Stomach (tissue), 9 donors: Measurements from ENCODE around the gene CDK1. TPM values are rescaled to one million over a fixed set of nuclear protein-coding genes. Genes with fewer than 3 reads are reported as not detected.

Experiments used
- DNase-seq, 2 donors: peaks; one replicate each; pipeline versions ENCODE4 v3.0.0 to v3.0.0-alpha.2; 2013 to 2019
- H3K27ac ChIP-seq, 5 donors: fragments of 200-600 bp in 4 of 5; sonication (generic) in 4 of 5; one replicate each; pipeline ENCODE4 v1.5.1; 2013 to 2019; ENCODE audit warnings: mild to moderate bottlenecking in 1 of 5, moderate library complexity in 1 of 5
- H3K27me3 ChIP-seq, 3 donors: fragments of 200-600 bp; sonication (generic); one replicate each; pipeline ENCODE4 v1.5.1; 2017 to 2019; ENCODE audit warnings: mixed run types in 1 of 3
- H3K36me3 ChIP-seq, 4 donors: fragments of 200-600 bp; sonication (generic); 1 replicate in 3 of 4; 2 replicates in 1 of 4; pipeline ENCODE4 v1.5.1; 2016 to 2019
- H3K4me1 ChIP-seq, 4 donors: fragments of 200-600 bp; sonication (generic); one replicate each; pipeline ENCODE4 v1.5.1; 2016 to 2019
- H3K4me3 ChIP-seq, 4 donors: fragments of 200-600 bp; sonication (generic) in 3 of 4; one replicate each; pipeline ENCODE4 v1.5.1; 2016 to 2019; ENCODE audit warnings: mild to moderate bottlenecking in 1 of 4
- H3K9me3 ChIP-seq, 4 donors: fragments of 200-600 bp; sonication (generic); one replicate each; pipeline ENCODE4 v1.5.1; 2016 to 2019
- EP300 ChIP-seq: sonication (generic); formaldehyde crosslinking; IDR thresholded peaks from one replicate; pipeline ENCODE4 v1.6.1; 2017; ENCODE audit warnings: antibody characterized with exemption
- POLR2A ChIP-seq, 4 donors: fragments of 450-650 bp; IDR thresholded peaks; one replicate each; pipeline ENCODE4 v1.6.1; 2016; ENCODE audit warnings: antibody characterized with exemption in 4 of 4, control low read depth in 2 of 4, mild to moderate bottlenecking in 1 of 4, moderate library complexity in 1 of 4
- POLR2AphosphoS5 ChIP-seq, 3 donors: sonication (generic); formaldehyde crosslinking; IDR thresholded peaks; one replicate each; pipeline ENCODE4 v1.6.1; 2016; ENCODE audit warnings: antibody characterized with exemption in 3 of 3
- WGBS, 5 donors: extraction: QIAGEN DNeasy Blood & Tissue Kit in 3 of 5; methylation state at CpG; one replicate each; pipeline versions ENCODE4 v1.1.5 to v1.1.7; 2013 to 2018; 5-methylcytosine and 5-hydroxymethylcytosine counted together
- intact Hi-C: fragments of 100-400 bp; cut with DNase I; formaldehyde crosslinking; loops from one replicate; pipeline ENCODE4 v1.15.1; 2023; ENCODE audit warnings: low total_unique reads
- polyA plus RNA-seq, 3 donors: library from polyadenylated mRNA; stranded (reverse); fragments of 200-250 nt; gene quantifications; one replicate each; pipeline ENCODE4 v1.2.3, GENCODE V29; 2013
- total RNA-seq, 5 donors: library from RNA; depleted of rRNA; stranded (reverse); fragments of >200 nt; gene quantifications; one replicate each; pipeline versions ENCODE4 v1.1.0 to v1.2.3, GENCODE V29; 2014 to 2016
- TF ChIP-seq, protein P1 (sequence below), 7 experiments: fragments of 450-650 bp in 4 of 7; fragments of 200-600 bp in 3 of 7; sonication (generic) in 3 of 7; IDR thresholded peaks; one replicate each; pipeline ENCODE4 v1.5.1; 2016 to 2019; ENCODE audit warnings: antibody characterized with exemption in 7 of 7, control low read depth in 2 of 7, mild to moderate bottlenecking in 1 of 7
- donor health status: healthy with polysubstance abuse.
- donor health status: Bipolar disorder and iron deficiency.
- donor health status: healthy.

Gene CDK1
- total and polyA plus RNA-seq, 8 donors = 1.8 to 33.2 (median 4.7) TPM

DNA sequence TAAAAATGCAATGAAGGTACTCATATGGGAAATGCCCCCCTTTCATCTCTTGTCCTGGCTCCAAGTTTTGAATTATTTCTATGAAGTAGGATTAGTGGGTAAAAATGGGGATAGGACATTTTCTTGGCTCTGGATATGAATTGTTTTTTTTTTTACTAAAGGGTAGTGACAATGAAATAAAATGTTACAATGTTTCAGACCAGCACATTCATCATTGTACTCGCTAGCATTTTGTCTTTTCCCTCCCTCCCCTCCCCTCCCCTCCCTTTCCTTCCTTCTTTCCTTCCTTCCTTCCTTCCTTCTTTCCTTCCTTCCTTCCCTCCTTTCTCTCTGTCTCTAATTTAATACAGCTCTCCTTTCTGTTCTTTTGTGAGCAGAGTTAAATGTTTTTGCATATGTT is 64.4 kb downstream of the CDK1 start:
- H3K27me3 ChIP-seq = no peaks in the 10 kb centered on the region
- no peaks in the 10 kb centered on the region for H3K9me3 ChIP-seq
- no peak overlapping the region for H3K4me3 ChIP-seq
- H3K36me3 ChIP-seq = no peaks in the 10 kb centered on the region
- no peak overlapping the region for H3K27ac ChIP-seq
- no peak for DNase-seq
- 85 to 100% (median 91%) methylated on average over 1 of the region's 1 CpG for WGBS, 5 donors
- H3K4me1 ChIP-seq = no peaks in the 10 kb centered on the region
- intact Hi-C loops = no loop called here
- TF ChIP-seq EP300 = no peak
- TF ChIP-seq POLR2AphosphoS5 (IDR thresholded peaks at IDR 0.05) = no peak
- TF ChIP-seq, protein P1, sequence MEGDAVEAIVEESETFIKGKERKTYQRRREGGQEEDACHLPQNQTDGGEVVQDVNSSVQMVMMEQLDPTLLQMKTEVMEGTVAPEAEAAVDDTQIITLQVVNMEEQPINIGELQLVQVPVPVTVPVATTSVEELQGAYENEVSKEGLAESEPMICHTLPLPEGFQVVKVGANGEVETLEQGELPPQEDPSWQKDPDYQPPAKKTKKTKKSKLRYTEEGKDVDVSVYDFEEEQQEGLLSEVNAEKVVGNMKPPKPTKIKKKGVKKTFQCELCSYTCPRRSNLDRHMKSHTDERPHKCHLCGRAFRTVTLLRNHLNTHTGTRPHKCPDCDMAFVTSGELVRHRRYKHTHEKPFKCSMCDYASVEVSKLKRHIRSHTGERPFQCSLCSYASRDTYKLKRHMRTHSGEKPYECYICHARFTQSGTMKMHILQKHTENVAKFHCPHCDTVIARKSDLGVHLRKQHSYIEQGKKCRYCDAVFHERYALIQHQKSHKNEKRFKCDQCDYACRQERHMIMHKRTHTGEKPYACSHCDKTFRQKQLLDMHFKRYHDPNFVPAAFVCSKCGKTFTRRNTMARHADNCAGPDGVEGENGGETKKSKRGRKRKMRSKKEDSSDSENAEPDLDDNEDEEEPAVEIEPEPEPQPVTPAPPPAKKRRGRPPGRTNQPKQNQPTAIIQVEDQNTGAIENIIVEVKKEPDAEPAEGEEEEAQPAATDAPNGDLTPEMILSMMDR (IDR thresholded peaks at IDR 0.05) = no peak
- no peak for TF ChIP-seq POLR2A (IDR thresholded peaks at IDR 0.05)

Other genes with a start within 250 kb of the CDK1 start
- 100 to 1,000 TPM in 1 of 5 donors, 10 to 100 TPM in 2, 1 to 10 TPM in 2; 2.3 to 302 (median 38.0) TPM for gene RHOBTB1, start 165.7 kb downstream of the CDK1 start, total RNA-seq
- 10 to 100 TPM in 2 of 3 donors, 1 to 10 TPM in 1; 7.2 to 22.5 (median 21.4) TPM for gene RHOBTB1, start 165.7 kb downstream of the CDK1 start, polyA plus RNA-seq